Peyer's patch (tissue), 4 donors: ENCODE results near the gene ASPG. TPM values are rescaled to one million over a fixed set of nuclear protein-coding genes. Genes with fewer than 3 reads are reported as not detected.
A peak's percentile ranks its signal among the peaks of the same experiment; 100 is the strongest.

Source experiments
- DNase-seq, 3 donors: peaks; one replicate each; pipeline ENCODE4 v3.0.0-alpha.2; 2017 to 2019
- H3K27ac ChIP-seq, 4 donors: fragments of 200-600 bp; sonication (generic); one replicate each; pipeline ENCODE4 v1.5.1; 2016 to 2019
- H3K27me3 ChIP-seq, 2 donors: fragments of 200-600 bp; sonication (generic); one replicate each; pipeline ENCODE4 v1.5.1; 2019
- H3K36me3 ChIP-seq, 3 donors: fragments of 200-600 bp; sonication (generic); one replicate each; pipeline ENCODE4 v1.5.1; 2016 to 2019
- H3K4me1 ChIP-seq, 4 donors: fragments of 200-600 bp; sonication (generic); one replicate each; pipeline ENCODE4 v1.5.1; 2016 to 2019
- H3K4me3 ChIP-seq, 4 donors: fragments of 200-600 bp; sonication (generic); 1 replicate in 3 of 4; 2 replicates in 1 of 4; pipeline ENCODE4 v1.5.1; 2016 to 2019; ENCODE audit warnings: mild to moderate bottlenecking in 1 of 4
- H3K9me3 ChIP-seq, 4 donors: fragments of 200-600 bp; sonication (generic); one replicate each; pipeline ENCODE4 v1.5.1; 2016 to 2019; ENCODE audit warnings: mild to moderate bottlenecking in 1 of 4
- CTCF ChIP-seq, 6 experiments: fragments of 450-650 bp in 4 of 6; fragments of 200-600 bp in 2 of 6; sonication (generic) in 1 of 6; IDR thresholded peaks; one replicate each; pipeline ENCODE4 v1.5.1; 2017 to 2019; ENCODE audit warnings: antibody characterized with exemption in 6 of 6, mild to moderate bottlenecking in 3 of 6, moderate library complexity in 1 of 6
- POLR2A ChIP-seq, 2 donors: fragments of 450-650 bp; IDR thresholded peaks; one replicate each; pipeline ENCODE4 v1.5.1; 2017; ENCODE audit warnings: antibody characterized with exemption in 2 of 2, mild to moderate bottlenecking in 2 of 2, moderate library complexity in 2 of 2
- total RNA-seq, 4 donors: library from RNA; depleted of rRNA; stranded (reverse); fragments of >200 nt; gene quantifications; one replicate each; pipeline ENCODE4 v1.1.0, GENCODE V29; 2016

The ASPG gene
- total RNA-seq, 4 donors from 2014 or later, result 1.2 to 7.4 (median 2.3) TPM; not detected in 1

DNA sequence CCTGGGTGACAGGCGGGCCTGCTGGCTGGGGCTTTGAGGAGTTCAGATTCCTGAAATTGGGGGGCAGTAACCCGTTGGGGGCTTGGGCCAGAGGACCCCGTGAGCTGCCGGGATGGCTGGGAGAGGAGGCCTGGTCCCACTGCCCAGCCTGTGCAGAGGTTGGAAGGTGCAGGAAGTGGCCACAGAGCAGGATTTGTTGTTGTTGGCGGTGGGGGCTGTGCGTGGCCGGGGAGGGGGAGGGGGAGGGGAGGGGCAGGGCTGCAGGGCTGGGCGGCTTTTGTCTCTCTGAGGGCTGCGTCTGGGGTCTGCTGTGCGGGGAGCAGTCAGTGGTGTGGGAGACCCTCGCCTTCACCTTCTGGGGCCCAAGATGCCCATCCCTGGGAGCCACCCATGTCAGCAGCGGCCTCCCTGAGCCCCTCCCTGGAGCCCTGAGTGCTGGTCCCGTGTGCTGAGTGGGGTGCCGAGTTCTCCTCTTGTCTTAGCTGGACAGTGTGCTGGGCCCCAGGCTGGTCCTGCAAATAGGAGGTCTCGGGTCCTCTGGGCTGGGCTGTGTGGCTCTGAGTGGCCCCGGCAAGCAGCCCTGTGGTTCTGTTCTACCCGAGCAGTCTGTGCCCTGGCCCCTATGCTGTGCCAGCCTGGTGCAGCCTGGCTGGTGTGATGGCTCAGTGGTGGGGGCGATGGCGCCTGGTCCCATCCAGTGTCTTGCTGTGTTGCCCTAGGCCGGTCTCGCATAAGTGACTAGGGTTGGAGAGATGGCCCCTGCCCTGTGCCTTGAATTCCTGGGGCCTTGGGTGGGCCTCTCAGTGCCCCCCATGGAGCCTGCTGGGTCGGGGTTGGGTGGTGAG, 63.2 kb downstream of the ASPG start:
- Histone ChIP-seq H3K9me3 (no peaks in the 10 kb centered on the region), H3K4me3 (no peak overlapping the region), H3K4me1 (peaks cover 0 to 5% (median 0%) of the 10 kb centered on the region in 4 donors), H3K27me3 (no peaks in the 10 kb centered on the region), H3K27ac (peak overlapping the region in 1 of 4 donors; percentile 25), H3K36me3 (no peaks in the 10 kb centered on the region)
- TF ChIP-seq POLR2A (IDR thresholded peaks at IDR 0.05) (no peak), CTCF (IDR thresholded peaks at IDR 0.05) (no peak)
- DNase-seq, result no peak

DNA sequence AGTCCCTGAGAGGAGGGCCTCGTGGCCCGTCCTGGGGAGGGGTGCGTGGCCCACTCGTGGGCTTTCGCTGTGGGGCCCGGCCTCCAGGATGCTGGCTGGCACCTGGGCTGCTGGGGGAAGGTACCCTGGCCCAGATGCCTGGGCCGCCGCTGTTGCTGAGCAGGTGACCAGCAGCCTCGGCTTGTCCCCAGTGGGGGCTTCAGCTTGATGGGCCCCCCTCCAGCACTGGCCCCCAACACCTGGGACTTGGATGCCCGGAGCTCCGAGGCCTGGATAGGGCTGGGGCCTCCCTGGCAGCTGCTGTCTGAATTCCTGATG, 63.7 kb downstream of the ASPG start:
- H3K36me3 ChIP-seq, result no peaks in the 10 kb centered on the region
- no peak for TF ChIP-seq CTCF (IDR thresholded peaks at IDR 0.05)
- no peak for TF ChIP-seq POLR2A (IDR thresholded peaks at IDR 0.05)
- no peaks in the 10 kb centered on the region for H3K9me3 ChIP-seq
- H3K27me3 ChIP-seq, result no peaks in the 10 kb centered on the region
- peak overlapping the region in 2 of 4 donors; percentile 8 to 25 for H3K27ac ChIP-seq
- H3K4me3 ChIP-seq, result no peak overlapping the region
- peaks cover 0 to 5% (median 0%) of the 10 kb centered on the region in 4 donors for H3K4me1 ChIP-seq
- DNase-seq, result no peak

DNA sequence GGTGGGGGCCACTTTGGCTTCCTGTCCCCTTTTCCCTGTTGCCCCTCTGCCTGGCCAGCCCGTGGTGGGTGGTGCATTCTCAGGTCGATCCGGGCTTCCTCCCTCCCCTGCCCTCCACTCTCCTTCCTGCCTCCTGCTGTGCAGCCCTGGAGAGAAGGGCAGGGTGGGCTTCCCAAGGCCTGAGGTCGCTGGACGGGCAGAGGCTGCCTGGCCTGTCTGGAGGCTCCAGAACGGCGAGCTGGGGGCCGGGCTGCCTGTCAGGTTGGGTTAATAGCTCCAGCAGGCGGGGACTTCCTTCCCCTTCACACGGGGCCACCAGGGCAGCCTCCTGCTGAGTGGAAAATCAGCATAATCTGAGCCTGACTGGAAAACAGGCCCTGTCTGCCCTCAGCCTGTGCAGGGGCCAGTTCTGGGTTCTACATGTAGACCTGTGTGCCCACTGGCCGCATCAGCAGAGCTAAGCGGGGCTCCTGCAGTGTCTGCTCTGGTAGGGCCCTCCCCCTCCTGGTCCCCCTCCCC, 64.2 kb downstream of the ASPG start:
- DNase-seq, result no peak
- H3K4me1 ChIP-seq, result peaks cover 0 to 5% (median 0%) of the 10 kb centered on the region in 4 donors
- H3K27me3 ChIP-seq, result no peaks in the 10 kb centered on the region
- no peak for TF ChIP-seq POLR2A (IDR thresholded peaks at IDR 0.05)
- no peak for TF ChIP-seq CTCF (IDR thresholded peaks at IDR 0.05)
- H3K9me3 ChIP-seq, result no peaks in the 10 kb centered on the region
- no peak overlapping the region for H3K4me3 ChIP-seq
- H3K36me3 ChIP-seq, result no peaks in the 10 kb centered on the region
- peak overlapping the region in 2 of 4 donors; percentile 8 to 25 for H3K27ac ChIP-seq

- no peak for TF ChIP-seq CTCF (IDR thresholded peaks at IDR 0.05)
- peak overlapping the region in 1 of 4 donors; percentile 25 for H3K27ac ChIP-seq
- peaks cover 0 to 5% (median 0%) of the 10 kb centered on the region in 4 donors for H3K4me1 ChIP-seq
- no peak for DNase-seq
- H3K4me3 ChIP-seq, result no peak overlapping the region
- H3K27me3 ChIP-seq, result no peaks in the 10 kb centered on the region
- H3K9me3 ChIP-seq, result no peaks in the 10 kb centered on the region
- H3K36me3 ChIP-seq, result no peaks in the 10 kb centered on the region
These were observed 64.9 kb downstream of the ASPG start for GRCh38 chr14:104150136-104151025.

DNA sequence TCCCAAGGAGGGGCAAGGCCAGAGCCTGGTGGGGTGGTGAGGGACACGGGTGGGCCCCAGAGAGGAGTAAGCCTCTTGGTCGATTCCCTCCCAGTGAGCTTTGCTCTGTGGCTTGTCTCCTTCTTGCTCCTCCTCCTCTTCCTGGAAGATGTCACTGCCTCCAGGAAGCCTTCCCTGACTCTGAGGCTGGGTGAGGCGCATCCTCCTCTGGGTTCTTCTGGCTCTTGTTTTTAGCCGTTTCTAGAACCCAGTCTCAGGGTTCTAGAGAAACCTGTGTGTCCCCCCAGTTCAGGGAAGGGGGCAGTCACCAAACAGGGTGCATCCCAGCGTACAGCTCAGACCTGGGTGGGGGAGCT, 65.5 kb downstream of the ASPG start:
- no peak for DNase-seq
- no peaks in the 10 kb centered on the region for H3K27me3 ChIP-seq
- TF ChIP-seq CTCF (IDR thresholded peaks at IDR 0.05) (no peak), POLR2A (IDR thresholded peaks at IDR 0.05) (no peak)
- no peaks in the 10 kb centered on the region for H3K9me3 ChIP-seq
- no peak overlapping the region for H3K27ac ChIP-seq
- H3K4me3 ChIP-seq, result no peak overlapping the region
- no peaks in the 10 kb centered on the region for H3K36me3 ChIP-seq
- peaks cover 0 to 5% (median 0%) of the 10 kb centered on the region in 4 donors for H3K4me1 ChIP-seq
